NT2/D1 (cell line): Measurements from ENCODE around the gene SLC5A11.

Experiments used
- DNase-seq: peaks from one replicate; pipeline ENCODE4 v3.0.0-alpha.2; 2011; ENCODE audit warnings: low read depth, low spot score
- H3K27me3 ChIP-seq: 2 replicates; pipeline ENCODE4 v1.6.0; 2011; ENCODE audit warnings: mild to moderate bottlenecking; ENCODE audit not compliant: insufficient read length, insufficient read depth
- H3K36me3 ChIP-seq: 2 replicates; pipeline ENCODE4 v1.6.1; 2011; ENCODE audit warnings: mild to moderate bottlenecking, low read length, mixed read lengths; ENCODE audit not compliant: insufficient read depth, insufficient read length
- H3K4me1 ChIP-seq: 2 replicates; pipeline ENCODE4 v1.5.1; 2011; ENCODE audit not compliant: insufficient read depth, insufficient read length
- H3K4me3 ChIP-seq: 2 replicates; pipeline ENCODE4 v1.5.1; 2011; ENCODE audit warnings: low read depth; ENCODE audit not compliant: insufficient read length
- H3K9ac ChIP-seq: 2 replicates; pipeline ENCODE4 v1.6.0; 2011; ENCODE audit warnings: low read depth; ENCODE audit not compliant: insufficient read length
- H3K9me3 ChIP-seq: 2 replicates; pipeline ENCODE4 v1.5.1; 2011; ENCODE audit warnings: mild to moderate bottlenecking, low read length; ENCODE audit not compliant: insufficient read depth
- SUZ12 ChIP-seq: IDR thresholded peaks from 2 replicates; pipeline ENCODE4 v1.6.1; 2011; ENCODE audit not compliant: insufficient read length, insufficient read depth; ENCODE audit errors: extremely low read depth
- YY1 ChIP-seq: IDR thresholded peaks from 2 replicates; pipeline ENCODE4 v1.6.1; 2011; ENCODE audit not compliant: insufficient read length, insufficient read depth
- ZNF274 ChIP-seq: IDR thresholded peaks from 2 replicates; pipeline ENCODE4 v1.6.1; 2011; ENCODE audit warnings: mild to moderate bottlenecking, low read depth, low read length

The SLC5A11 gene

GRCh38 chr16:24848065-24848464, 2.3 kb downstream of the SLC5A11 start:
- Histone ChIP-seq H3K36me3 (no peaks in the 10 kb centered on the region), H3K4me3 (no peak overlapping the region), H3K4me1 (no peaks in the 10 kb centered on the region), H3K9me3 (no peaks in the 10 kb centered on the region), H3K27me3 (no peaks in the 10 kb centered on the region), H3K9ac (no peak overlapping the region)
- no peak for TF ChIP-seq SUZ12
- no peak for TF ChIP-seq ZNF274
- no peak for TF ChIP-seq YY1
- DNase-seq = no peak

GRCh38 chr16:24849641-24850040, 3.9 kb downstream of the SLC5A11 start:
- H3K9ac ChIP-seq = no peak overlapping the region
- H3K27me3 ChIP-seq = no peaks in the 10 kb centered on the region
- no peak overlapping the region for H3K4me3 ChIP-seq
- no peaks in the 10 kb centered on the region for H3K36me3 ChIP-seq
- H3K9me3 ChIP-seq = no peaks in the 10 kb centered on the region
- TF ChIP-seq ZNF274 (no peak), SUZ12 (no peak), YY1 (no peak)
- no peak for DNase-seq
- no peaks in the 10 kb centered on the region for H3K4me1 ChIP-seq

- no peaks in the 10 kb centered on the region for H3K36me3 ChIP-seq
- no peaks in the 10 kb centered on the region for H3K27me3 ChIP-seq
- DNase-seq = no peak
- TF ChIP-seq SUZ12 (no peak), ZNF274 (no peak), YY1 (no peak)
- H3K4me1 ChIP-seq = no peaks in the 10 kb centered on the region
- H3K9ac ChIP-seq = no peak overlapping the region
- no peaks in the 10 kb centered on the region for H3K9me3 ChIP-seq
- no peak overlapping the region for H3K4me3 ChIP-seq
These were observed 4.7 kb downstream of the SLC5A11 start for GRCh38 chr16:24850289-24850938.

GRCh38 chr16:24851700-24852099, 5.9 kb downstream of the SLC5A11 start:
- no peak for TF ChIP-seq ZNF274
- no peak for TF ChIP-seq YY1
- TF ChIP-seq SUZ12 = no peak
- no peak overlapping the region for H3K4me3 ChIP-seq
- no peaks in the 10 kb centered on the region for H3K4me1 ChIP-seq
- no peak for DNase-seq
- H3K9ac ChIP-seq = no peak overlapping the region
- no peaks in the 10 kb centered on the region for H3K9me3 ChIP-seq
- H3K27me3 ChIP-seq = no peaks in the 10 kb centered on the region
- H3K36me3 ChIP-seq = no peaks in the 10 kb centered on the region

- no peaks in the 10 kb centered on the region for H3K27me3 ChIP-seq
- DNase-seq = no peak
- no peak overlapping the region for H3K4me3 ChIP-seq
- TF ChIP-seq SUZ12 (no peak), ZNF274 (no peak), YY1 (no peak)
- no peak overlapping the region for H3K9ac ChIP-seq
- no peaks in the 10 kb centered on the region for H3K4me1 ChIP-seq
- H3K9me3 ChIP-seq = no peaks in the 10 kb centered on the region
- no peaks in the 10 kb centered on the region for H3K36me3 ChIP-seq
These were observed 6.5 kb downstream of the SLC5A11 start for GRCh38 chr16:24852281-24852721.

GRCh38 chr16:24853169-24853824, 7.5 kb downstream of the SLC5A11 start:
- Histone ChIP-seq H3K27me3 (no peaks in the 10 kb centered on the region), H3K9ac (no peak overlapping the region), H3K36me3 (no peaks in the 10 kb centered on the region), H3K4me3 (no peak overlapping the region), H3K9me3 (no peaks in the 10 kb centered on the region), H3K4me1 (no peaks in the 10 kb centered on the region)
- no peak for DNase-seq
- TF ChIP-seq ZNF274 (no peak), YY1 (no peak), SUZ12 (no peak)

GRCh38 chr16:24853830-24854229, 8.1 kb downstream of the SLC5A11 start:
- no peaks in the 10 kb centered on the region for H3K4me1 ChIP-seq
- no peaks in the 10 kb centered on the region for H3K9me3 ChIP-seq
- no peak overlapping the region for H3K4me3 ChIP-seq
- H3K9ac ChIP-seq = no peak overlapping the region
- no peaks in the 10 kb centered on the region for H3K27me3 ChIP-seq
- no peak for TF ChIP-seq SUZ12
- TF ChIP-seq ZNF274 = no peak
- no peak for TF ChIP-seq YY1
- no peaks in the 10 kb centered on the region for H3K36me3 ChIP-seq
- DNase-seq = no peak
